ENCODE results near the gene TPCN2.
A peak's percentile ranks its signal among the peaks of the same experiment; 100 is the strongest.

Gene TPCN2

GRCh38 chr11:69095300-69095699 lies 46.6 kb downstream of the TPCN2 start:
- DNase-seq, result no peak

- no peak for DNase-seq
Observed at GRCh38 chr11:69096473-69096872, 47.7 kb downstream of the TPCN2 start.

DNA sequence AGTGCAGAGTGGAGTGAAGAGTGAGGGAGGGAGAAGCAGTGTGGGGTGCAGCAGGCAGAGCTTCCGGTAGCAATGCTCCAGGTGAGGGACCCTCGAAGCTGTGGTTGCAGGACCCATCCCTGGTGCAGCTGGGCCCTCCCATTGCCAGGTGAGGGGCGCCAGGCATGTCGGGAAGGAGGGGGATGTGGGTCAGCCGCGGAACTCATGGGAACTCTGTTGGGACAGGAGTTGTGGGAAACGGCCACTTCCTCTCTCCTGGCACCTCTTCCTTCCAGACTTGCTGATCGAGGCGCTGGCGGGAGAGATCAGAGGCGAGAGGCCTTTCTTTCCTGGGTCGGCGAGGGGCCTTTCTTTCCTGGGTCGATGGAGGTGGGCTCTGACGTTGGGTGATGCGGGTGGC lies 48.5 kb downstream of the TPCN2 start:
- DNase-seq, result no peak

DNA sequence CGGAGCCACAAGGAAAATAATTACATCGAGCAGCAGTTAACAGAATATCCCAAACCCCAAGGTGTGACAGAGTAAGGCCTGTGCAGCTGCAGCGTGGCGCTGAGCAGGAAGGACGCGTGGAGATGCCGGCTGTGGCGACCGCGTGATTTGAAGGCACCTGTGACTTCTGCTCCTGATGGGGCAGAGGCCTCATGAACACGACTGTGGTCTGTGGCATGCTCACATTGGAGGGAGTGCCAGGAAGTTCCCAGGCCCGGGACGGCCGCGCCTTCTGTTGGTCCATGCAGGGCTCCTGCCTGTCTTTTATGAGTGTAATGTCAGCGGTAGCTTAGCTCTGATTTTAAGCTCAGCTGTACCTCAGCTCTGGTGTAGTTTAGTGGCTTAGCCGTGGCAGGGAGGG lies 50.4 kb downstream of the TPCN2 start:
- DNase-seq, result no peak

GRCh38 chr11:69100454-69101114 lies 51.9 kb downstream of the TPCN2 start:
- no peak for DNase-seq

DNA sequence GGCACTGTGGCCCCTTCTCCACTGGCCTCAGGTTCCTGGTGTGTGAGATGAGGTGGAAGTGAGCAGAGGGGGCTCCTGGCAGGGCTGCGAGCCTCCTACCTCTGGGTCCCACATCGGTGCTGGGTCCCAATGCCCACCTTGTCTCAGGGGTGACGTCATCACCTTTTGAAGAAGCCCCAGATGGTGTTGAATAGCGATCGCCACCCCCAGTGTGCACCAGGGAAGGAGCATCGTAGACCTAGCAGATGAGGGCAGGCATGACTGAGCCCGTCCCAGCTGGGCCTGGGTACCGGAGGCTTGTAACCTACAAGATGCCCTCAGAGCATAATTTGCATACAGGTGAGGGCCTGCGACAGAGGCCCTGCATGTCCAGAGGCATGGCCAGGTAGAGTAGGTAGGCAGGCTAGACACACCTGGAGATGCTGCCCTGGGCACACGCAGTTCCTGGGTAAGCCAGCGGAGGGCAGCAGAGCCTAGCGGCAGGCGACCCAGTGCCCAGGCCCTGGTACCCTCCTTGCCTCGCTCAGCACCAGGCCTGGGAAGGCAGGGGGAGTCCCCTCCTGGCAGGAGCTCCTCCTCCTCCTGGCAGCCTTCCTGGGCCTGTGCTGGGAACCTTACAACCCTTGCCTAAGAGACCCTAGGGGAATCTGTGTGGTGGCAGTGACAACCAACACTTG lies 52.5 kb downstream of the TPCN2 start:
- peak; percentile 81 for DNase-seq

- DNase-seq, result no peak
Observed at GRCh38 chr11:69101792-69102695, 53.3 kb downstream of the TPCN2 start.

- no peak for DNase-seq
Observed at GRCh38 chr11:69102732-69103615, 54.2 kb downstream of the TPCN2 start.

DNA sequence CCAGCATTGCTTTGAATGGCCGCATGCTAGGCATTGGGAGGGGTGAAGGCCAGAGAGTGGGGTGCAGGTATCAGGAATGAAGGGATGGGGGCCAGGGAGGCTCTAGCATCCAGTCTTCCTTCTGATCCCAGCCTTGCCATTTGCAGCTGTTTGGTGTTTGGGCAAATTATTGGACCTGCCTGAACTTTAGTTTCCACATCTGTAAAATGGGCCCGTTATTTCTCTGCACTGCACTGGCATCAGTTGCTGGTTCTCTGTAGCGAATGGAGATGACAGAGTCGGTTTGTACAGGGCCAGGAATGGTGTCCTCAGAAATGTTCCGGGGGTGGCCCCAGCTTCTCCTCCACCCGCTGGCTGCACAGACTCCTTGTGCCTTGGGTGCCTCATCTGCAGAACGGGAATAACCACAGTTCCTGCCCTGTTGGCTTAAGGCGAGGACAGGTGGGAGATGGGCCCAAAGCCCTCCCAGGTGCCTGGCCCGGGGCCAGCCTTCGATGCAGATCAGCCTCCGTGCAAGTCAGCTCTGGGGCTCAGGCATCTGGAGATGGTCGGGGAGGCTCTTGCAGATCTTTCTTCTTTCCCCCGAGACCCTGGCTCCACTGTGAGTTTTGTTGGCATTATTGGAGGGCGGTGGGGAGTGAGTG lies 55.6 kb downstream of the TPCN2 start:
- DNase-seq, result no peak

DNA sequence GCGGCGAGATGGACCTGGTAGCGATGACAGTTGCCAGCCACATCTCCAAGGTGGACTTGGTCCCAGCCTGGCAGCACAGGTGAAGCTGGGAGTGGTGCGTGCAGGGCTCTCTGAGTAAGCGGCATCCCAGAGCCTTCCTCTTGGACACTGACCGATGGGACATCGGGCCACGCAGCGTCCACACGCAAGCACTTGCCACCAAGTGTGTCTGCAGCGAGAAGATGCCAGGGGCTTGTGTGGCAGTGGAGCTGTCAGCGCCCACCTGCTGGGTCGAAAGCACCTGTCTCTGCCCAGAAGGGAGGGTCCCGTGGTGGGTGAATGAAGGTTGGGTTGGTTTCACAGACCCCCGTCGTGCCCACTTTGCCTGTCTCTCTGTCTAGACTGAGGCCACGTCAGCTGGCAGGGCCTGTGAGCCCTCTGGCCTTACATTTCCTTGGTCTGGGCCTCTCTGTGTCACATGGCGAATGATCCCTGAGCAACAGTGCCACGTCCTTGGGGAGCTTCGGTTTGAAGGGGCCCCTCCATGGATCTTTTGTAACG lies 56.2 kb downstream of the TPCN2 start:
- no peak for DNase-seq

GRCh38 chr11:69105461-69106030 lies 56.8 kb downstream of the TPCN2 start:
- DNase-seq, result no peak

DNA sequence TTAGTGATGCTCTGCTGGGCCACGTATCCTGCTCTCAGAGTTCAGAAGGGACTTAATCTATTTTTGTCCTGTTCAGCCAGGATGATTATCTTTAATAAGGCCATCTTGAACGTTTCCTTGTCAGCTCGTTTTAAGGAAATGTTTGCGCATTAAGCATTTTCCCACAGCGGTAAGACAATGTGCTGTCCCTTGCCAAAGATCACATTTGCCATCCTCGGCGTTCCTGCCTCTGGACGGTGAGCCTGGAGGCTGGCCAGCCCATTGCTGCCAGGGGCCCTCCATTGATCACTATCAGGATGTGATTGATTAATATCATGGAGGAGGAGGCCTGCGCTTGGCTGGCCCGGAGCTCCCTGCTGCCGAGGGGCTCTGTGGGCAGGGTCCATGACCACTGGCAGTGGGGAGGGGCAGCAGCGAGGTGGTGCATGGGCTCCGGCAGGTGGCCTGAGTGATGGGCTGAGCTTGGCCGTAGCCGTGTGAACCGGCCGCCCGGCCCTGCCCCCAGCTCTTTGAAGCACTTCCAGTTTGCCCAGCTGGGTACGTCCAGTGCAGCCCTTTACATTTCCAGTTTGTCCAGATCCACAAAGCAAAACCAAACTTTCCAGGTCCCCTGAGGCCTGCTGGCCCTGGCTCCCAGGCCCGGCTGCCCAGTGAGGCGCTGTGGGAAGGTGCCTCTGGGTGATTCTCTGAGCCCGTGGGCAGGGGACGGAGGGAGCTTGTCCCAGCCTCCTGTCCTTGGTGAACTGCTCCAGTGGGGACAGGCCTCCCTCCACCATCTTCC lies 57.5 kb downstream of the TPCN2 start:
- no peak for DNase-seq

- no peak for DNase-seq
Observed at GRCh38 chr11:69107413-69107812, 58.7 kb downstream of the TPCN2 start.

GRCh38 chr11:69108030-69108429 lies 59.3 kb downstream of the TPCN2 start:
- no peak for DNase-seq

GRCh38 chr11:69108559-69108958 lies 59.8 kb downstream of the TPCN2 start:
- no peak for DNase-seq

- DNase-seq, result no peak
Observed at GRCh38 chr11:69109101-69109500, 60.4 kb downstream of the TPCN2 start.

- DNase-seq, result no peak
Observed at GRCh38 chr11:69110451-69110850, 61.7 kb downstream of the TPCN2 start.

- DNase-seq, result peak; percentile 31
Observed at GRCh38 chr11:69111624-69112542, 63.2 kb downstream of the TPCN2 start.

- DNase-seq, result no peak
Observed at GRCh38 chr11:69113226-69113625, 64.5 kb downstream of the TPCN2 start.
